ENCODE data around the gene NAV2. TPM values are rescaled to one million over a fixed set of nuclear protein-coding genes. Genes with fewer than 3 reads are reported as not detected.
A peak's percentile ranks its signal among the peaks of the same experiment; 100 is the strongest.

The NAV2 gene
- total and polyA plus RNA-seq, 9 donors = 25.7 to 70.6 (median 46.1) TPM

DNA sequence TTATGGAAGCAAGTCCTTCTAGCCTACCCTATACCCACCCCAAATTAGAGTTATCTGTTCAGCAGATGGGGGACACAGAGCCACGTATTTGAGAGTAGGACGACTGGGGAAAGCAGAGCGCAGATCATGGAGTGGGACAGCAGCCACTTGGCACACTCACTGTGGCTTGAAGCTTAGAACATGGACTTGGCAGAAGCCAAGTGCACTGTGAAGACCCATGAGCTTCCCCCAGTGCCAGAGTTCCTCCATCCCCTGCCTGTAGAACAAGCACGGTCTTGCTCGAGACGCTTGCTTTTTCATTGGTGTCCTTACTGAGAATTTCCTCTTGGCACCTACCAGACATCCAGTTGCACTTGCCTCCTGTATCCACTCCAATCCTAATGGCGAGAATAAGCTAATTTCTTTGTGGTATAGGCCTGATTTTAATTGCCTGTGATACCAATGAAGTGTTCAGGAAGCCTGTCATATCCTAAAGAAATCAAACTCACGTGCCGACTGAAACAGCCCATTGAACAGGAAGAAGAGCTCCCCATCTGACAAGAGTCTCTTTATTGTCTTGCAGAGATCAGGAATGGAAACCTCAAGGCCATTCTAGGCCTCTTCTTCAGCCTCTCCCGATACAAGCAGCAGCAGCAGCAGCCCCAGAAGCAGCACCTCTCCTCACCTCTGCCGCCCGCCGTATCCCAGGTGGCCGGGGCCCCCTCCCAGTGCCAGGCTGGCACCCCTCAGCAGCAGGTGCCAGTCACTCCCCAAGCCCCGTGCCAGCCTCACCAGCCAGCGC lies 166.9 kb downstream of the NAV2 start:
- 67% methylated on average over 12 of the region's 16 CpGs for WGBS (ENCODE audit: insufficient coverage)
- Histone ChIP-seq H3K4me1 (ENCODE audit: control insufficient read depth, insufficient read depth, low read length) (peaks cover 13% of the 10 kb centered on the region), H3K36me3 (ENCODE audit: control insufficient read depth, insufficient read depth, low read length) (peaks cover 11% of the 10 kb centered on the region), H3K9me3 (replicated peaks; ENCODE audit: control insufficient read depth, low read depth, low read length) (no peaks in the 10 kb centered on the region), H3K27ac (ENCODE audit: low read length) (no peak overlapping the region), H3K27me3 (ENCODE audit: control insufficient read depth, insufficient read depth, low read length) (no peaks in the 10 kb centered on the region), H3K4me3 (ENCODE audit: low read length) (no peak overlapping the region)
- DNase-seq = peak; percentile 49

- Histone ChIP-seq H3K4me3 (ENCODE audit: low read length) (no peak overlapping the region), H3K36me3 (ENCODE audit: control insufficient read depth, insufficient read depth, low read length) (peaks cover 16% of the 10 kb centered on the region), H3K27me3 (ENCODE audit: control insufficient read depth, insufficient read depth, low read length) (no peaks in the 10 kb centered on the region), H3K9me3 (replicated peaks; ENCODE audit: control insufficient read depth, low read depth, low read length) (no peaks in the 10 kb centered on the region), H3K27ac (ENCODE audit: low read length) (no peak overlapping the region), H3K4me1 (ENCODE audit: control insufficient read depth, insufficient read depth, low read length) (peaks cover 13% of the 10 kb centered on the region)
- DNase-seq = no peak
Measured at GRCh38 chr11:19880088-19880345, 167.4 kb downstream of the NAV2 start.

DNA sequence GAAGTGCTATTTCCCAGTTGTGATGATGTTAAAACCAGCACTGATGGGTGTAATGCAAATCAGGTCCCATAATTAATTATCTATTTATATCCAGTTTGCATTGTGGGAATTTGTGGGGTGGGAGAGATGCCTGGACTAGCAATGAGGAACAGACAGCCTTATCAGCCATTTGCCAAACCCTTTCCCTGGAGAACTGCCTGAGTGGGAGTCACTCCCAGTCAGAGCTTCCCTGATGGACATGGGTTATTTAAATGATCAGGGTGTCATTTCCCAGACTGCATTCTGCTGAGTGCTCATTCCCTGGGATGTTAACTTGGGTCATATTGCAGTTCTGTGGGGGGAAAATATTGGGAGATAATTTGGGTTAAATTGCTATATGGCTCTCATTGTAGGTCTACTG lies 168.5 kb downstream of the NAV2 start:
- H3K9me3 ChIP-seq (replicated peaks; ENCODE audit: control insufficient read depth, low read depth, low read length) = no peaks in the 10 kb centered on the region
- no peaks in the 10 kb centered on the region for H3K27me3 ChIP-seq (ENCODE audit: control insufficient read depth, insufficient read depth, low read length)
- H3K27ac ChIP-seq (ENCODE audit: low read length) = no peak overlapping the region
- peaks cover 13% of the 10 kb centered on the region for H3K4me1 ChIP-seq (ENCODE audit: control insufficient read depth, insufficient read depth, low read length)
- no peak for DNase-seq
- peaks cover 16% of the 10 kb centered on the region for H3K36me3 ChIP-seq (ENCODE audit: control insufficient read depth, insufficient read depth, low read length)
- no peak overlapping the region for H3K4me3 ChIP-seq (ENCODE audit: low read length)

GRCh38 chr11:19882356-19882755 lies 169.7 kb downstream of the NAV2 start:
- no peak overlapping the region for H3K4me3 ChIP-seq (ENCODE audit: low read length)
- H3K4me1 ChIP-seq (ENCODE audit: control insufficient read depth, insufficient read depth, low read length) = peaks cover 13% of the 10 kb centered on the region
- no peaks in the 10 kb centered on the region for H3K27me3 ChIP-seq (ENCODE audit: control insufficient read depth, insufficient read depth, low read length)
- H3K27ac ChIP-seq (ENCODE audit: low read length) = no peak overlapping the region
- WGBS (ENCODE audit: insufficient coverage) = 95% methylated on average over 2 of the region's 3 CpGs
- DNase-seq = no peak
- H3K9me3 ChIP-seq (replicated peaks; ENCODE audit: control insufficient read depth, low read depth, low read length) = no peaks in the 10 kb centered on the region
- peaks cover 20% of the 10 kb centered on the region for H3K36me3 ChIP-seq (ENCODE audit: control insufficient read depth, insufficient read depth, low read length)

- H3K4me3 ChIP-seq (ENCODE audit: low read length) = no peak overlapping the region
- no peak overlapping the region for H3K27ac ChIP-seq (ENCODE audit: low read length)
- no peaks in the 10 kb centered on the region for H3K27me3 ChIP-seq (ENCODE audit: control insufficient read depth, insufficient read depth, low read length)
- no peaks in the 10 kb centered on the region for H3K9me3 ChIP-seq (replicated peaks; ENCODE audit: control insufficient read depth, low read depth, low read length)
- no peak for DNase-seq
- H3K4me1 ChIP-seq (ENCODE audit: control insufficient read depth, insufficient read depth, low read length) = peaks cover 3% of the 10 kb centered on the region
- 49% methylated on average over 2 of the region's 3 CpGs for WGBS (ENCODE audit: insufficient coverage)
- peaks cover 14% of the 10 kb centered on the region for H3K36me3 ChIP-seq (ENCODE audit: control insufficient read depth, insufficient read depth, low read length)
Measured at GRCh38 chr11:19886498-19886897, 173.9 kb downstream of the NAV2 start.

DNA sequence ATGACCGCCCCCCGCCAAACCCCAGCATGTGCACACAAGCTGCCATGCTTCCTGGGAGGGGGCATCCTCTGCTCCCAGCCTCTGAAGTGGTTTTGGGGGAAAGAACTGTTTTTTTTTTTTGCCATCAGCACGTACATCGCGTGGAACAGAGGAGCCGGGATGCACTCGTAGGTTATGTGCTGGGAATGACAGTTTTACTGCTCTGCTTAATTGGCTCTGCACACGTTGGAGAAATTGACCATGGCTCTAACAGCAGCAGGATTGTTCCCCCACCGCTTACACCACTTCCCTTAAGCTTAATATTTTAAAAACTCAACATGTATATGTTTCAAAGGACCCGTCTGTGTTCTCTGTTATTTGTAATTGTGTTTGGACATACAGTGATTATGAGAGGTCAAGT lies 175.2 kb downstream of the NAV2 start:
- H3K36me3 ChIP-seq (ENCODE audit: control insufficient read depth, insufficient read depth, low read length) = peaks cover 18% of the 10 kb centered on the region
- DNase-seq = no peak
- no peaks in the 10 kb centered on the region for H3K27me3 ChIP-seq (ENCODE audit: control insufficient read depth, insufficient read depth, low read length)
- peaks cover 3% of the 10 kb centered on the region for H3K4me1 ChIP-seq (ENCODE audit: control insufficient read depth, insufficient read depth, low read length)
- no peak overlapping the region for H3K27ac ChIP-seq (ENCODE audit: low read length)
- H3K4me3 ChIP-seq (ENCODE audit: low read length) = no peak overlapping the region
- WGBS (ENCODE audit: insufficient coverage) = 53% methylated on average over 4 of the region's 10 CpGs
- no peaks in the 10 kb centered on the region for H3K9me3 ChIP-seq (replicated peaks; ENCODE audit: control insufficient read depth, low read depth, low read length)

DNA sequence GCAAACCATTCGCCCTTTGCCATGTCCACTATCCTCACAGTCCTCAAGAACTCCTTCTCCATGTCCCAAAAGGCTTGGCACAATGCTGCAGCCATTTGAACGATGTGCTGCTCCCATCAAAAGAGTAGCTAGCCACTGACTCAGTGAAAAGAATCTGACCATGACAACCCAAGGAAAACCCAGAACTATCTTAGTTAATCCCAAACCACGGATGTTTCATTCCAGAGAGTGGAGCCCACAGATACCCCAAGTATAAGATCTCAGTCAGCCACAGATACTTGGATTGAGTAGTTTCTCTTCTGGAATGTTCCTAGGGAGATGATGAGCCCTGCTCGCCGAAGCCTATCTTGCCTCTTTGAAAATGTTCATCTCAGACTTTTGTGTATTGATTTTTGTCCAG lies 176.9 kb downstream of the NAV2 start:
- Histone ChIP-seq H3K36me3 (ENCODE audit: control insufficient read depth, insufficient read depth, low read length) (peaks cover 18% of the 10 kb centered on the region), H3K27ac (ENCODE audit: low read length) (no peak overlapping the region), H3K9me3 (replicated peaks; ENCODE audit: control insufficient read depth, low read depth, low read length) (no peaks in the 10 kb centered on the region), H3K4me3 (ENCODE audit: low read length) (no peak overlapping the region), H3K27me3 (ENCODE audit: control insufficient read depth, insufficient read depth, low read length) (no peaks in the 10 kb centered on the region), H3K4me1 (ENCODE audit: control insufficient read depth, insufficient read depth, low read length) (peaks cover 3% of the 10 kb centered on the region)
- no peak for DNase-seq
- 100% methylated on average over 2 of the region's 5 CpGs for WGBS (ENCODE audit: insufficient coverage)

GRCh38 chr11:19890308-19890707 lies 177.7 kb downstream of the NAV2 start:
- Histone ChIP-seq H3K4me1 (ENCODE audit: control insufficient read depth, insufficient read depth, low read length) (peaks cover 3% of the 10 kb centered on the region), H3K9me3 (replicated peaks; ENCODE audit: control insufficient read depth, low read depth, low read length) (no peaks in the 10 kb centered on the region), H3K27ac (ENCODE audit: low read length) (no peak overlapping the region), H3K36me3 (ENCODE audit: control insufficient read depth, insufficient read depth, low read length) (peaks cover 13% of the 10 kb centered on the region), H3K4me3 (ENCODE audit: low read length) (no peak overlapping the region), H3K27me3 (ENCODE audit: control insufficient read depth, insufficient read depth, low read length) (no peaks in the 10 kb centered on the region)
- WGBS (ENCODE audit: insufficient coverage) = 29% methylated on average over 1 of the region's 1 CpG
- no peak for DNase-seq

GRCh38 chr11:19891022-19891421 lies 178.4 kb downstream of the NAV2 start:
- Histone ChIP-seq H3K4me1 (ENCODE audit: control insufficient read depth, insufficient read depth, low read length) (peaks cover 3% of the 10 kb centered on the region), H3K27ac (ENCODE audit: low read length) (no peak overlapping the region), H3K9me3 (replicated peaks; ENCODE audit: control insufficient read depth, low read depth, low read length) (no peaks in the 10 kb centered on the region)

GRCh38 chr11:19892387-19892786 lies 179.8 kb downstream of the NAV2 start:
- Histone ChIP-seq H3K27ac (ENCODE audit: low read length) (no peak overlapping the region), H3K36me3 (ENCODE audit: control insufficient read depth, insufficient read depth, low read length) (peaks cover 13% of the 10 kb centered on the region), H3K27me3 (ENCODE audit: control insufficient read depth, insufficient read depth, low read length) (no peaks in the 10 kb centered on the region), H3K4me3 (ENCODE audit: low read length) (no peak overlapping the region), H3K4me1 (ENCODE audit: control insufficient read depth, insufficient read depth, low read length) (peaks cover 3% of the 10 kb centered on the region), H3K9me3 (replicated peaks; ENCODE audit: control insufficient read depth, low read depth, low read length) (no peaks in the 10 kb centered on the region)
- WGBS (ENCODE audit: insufficient coverage) = 90% methylated on average over 2 of the region's 11 CpGs
- no peak for DNase-seq

More at GRCh38 chr11:19891022-19891421, 178.4 kb downstream of the NAV2 start:
- H3K36me3 ChIP-seq (ENCODE audit: control insufficient read depth, insufficient read depth, low read length) = peaks cover 17% of the 10 kb centered on the region
- no peaks in the 10 kb centered on the region for H3K27me3 ChIP-seq (ENCODE audit: control insufficient read depth, insufficient read depth, low read length)
- no peak for DNase-seq
- H3K4me3 ChIP-seq (ENCODE audit: low read length) = no peak overlapping the region

DNA sequence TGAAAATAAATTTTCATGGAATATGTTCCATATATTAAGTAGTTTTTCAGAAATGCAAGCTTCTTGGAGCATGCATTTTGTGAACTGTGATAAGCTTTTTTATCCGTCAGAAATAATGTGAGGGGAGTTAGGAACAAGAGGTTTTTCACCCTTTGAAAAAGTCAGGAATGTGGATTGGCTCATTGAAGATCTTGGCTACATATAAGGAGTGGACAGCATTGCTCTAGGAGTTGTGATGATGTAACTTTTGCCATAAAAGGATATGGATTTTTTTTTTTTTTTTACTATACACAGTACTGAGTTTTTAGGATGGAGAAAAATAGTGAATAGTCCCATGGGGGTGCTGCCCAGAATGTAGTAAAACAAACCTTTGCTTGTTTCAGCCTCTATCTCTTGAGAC lies 180.2 kb downstream of the NAV2 start:
- H3K36me3 ChIP-seq (ENCODE audit: control insufficient read depth, insufficient read depth, low read length) = peaks cover 11% of the 10 kb centered on the region
- WGBS (ENCODE audit: insufficient coverage) = 80% methylated on average over 1 of the region's 1 CpG
- H3K27me3 ChIP-seq (ENCODE audit: control insufficient read depth, insufficient read depth, low read length) = no peaks in the 10 kb centered on the region

More for the DNA sequence above, 180.2 kb downstream of the NAV2 start:
- no peak overlapping the region for H3K27ac ChIP-seq (ENCODE audit: low read length)
- H3K9me3 ChIP-seq (replicated peaks; ENCODE audit: control insufficient read depth, low read depth, low read length) = no peaks in the 10 kb centered on the region
- no peak for DNase-seq
- H3K4me3 ChIP-seq (ENCODE audit: low read length) = no peak overlapping the region
- peaks cover 3% of the 10 kb centered on the region for H3K4me1 ChIP-seq (ENCODE audit: control insufficient read depth, insufficient read depth, low read length)
